Iris pigment epithelial cell (primary cell): ENCODE data around the gene ANKRD33.

ENCODE experiments used
- DNase-seq: peaks from one replicate; pipeline ENCODE4 v3.0.0-alpha.2; 2011; ENCODE audit warnings: low read depth

ANKRD33 gene

GRCh38 chr12:51904951-51905470, 17.1 kb downstream of the ANKRD33 start:
- DNase-seq = no peak

- DNase-seq = no peak
These were observed 17.8 kb downstream of the ANKRD33 start for GRCh38 chr12:51905471-51906429.

GRCh38 chr12:51906430-51907082, 18.7 kb downstream of the ANKRD33 start:
- DNase-seq = no peak

GRCh38 chr12:51907083-51907855, 19.4 kb downstream of the ANKRD33 start, which contains the start of gene ACVRL1:
ACVRL1 (plus strand) TSS chr12:51907504; CDS start chr12:51912475, 4,971 bp downstream.
- no peak for DNase-seq

- no peak for DNase-seq
These were observed 20.0 kb downstream of the ANKRD33 start for GRCh38 chr12:51907856-51908425.

- DNase-seq = no peak
These were observed 21.1 kb downstream of the ANKRD33 start for GRCh38 chr12:51908876-51909592.

GRCh38 chr12:51910168-51910567, 22.3 kb downstream of the ANKRD33 start:
- DNase-seq = no peak

- DNase-seq = no peak
These were observed 22.8 kb downstream of the ANKRD33 start for GRCh38 chr12:51910691-51911090.

- no peak for DNase-seq
These were observed 23.4 kb downstream of the ANKRD33 start for GRCh38 chr12:51911307-51911706.

- DNase-seq = peak; percentile 23
These were observed 24.1 kb downstream of the ANKRD33 start for GRCh38 chr12:51911788-51912711.

- no peak for DNase-seq
These were observed 25.4 kb downstream of the ANKRD33 start for GRCh38 chr12:51913071-51914033.

- DNase-seq = no peak
These were observed 26.4 kb downstream of the ANKRD33 start for GRCh38 chr12:51914034-51914923.

GRCh38 chr12:51915003-51915625, 27.2 kb downstream of the ANKRD33 start:
- no peak for DNase-seq

- DNase-seq = no peak
These were observed 28.0 kb downstream of the ANKRD33 start for GRCh38 chr12:51915951-51916350.

- no peak for DNase-seq
These were observed 29.2 kb downstream of the ANKRD33 start for GRCh38 chr12:51917041-51917590.

GRCh38 chr12:51917746-51918453, 30.0 kb downstream of the ANKRD33 start:
- DNase-seq = no peak
